Stimulated activated CD8-positive, alpha-beta memory T cell treated with anti-CD3 and anti-CD28 coated beads, Interleukin-12 subunit alpha, Interleukin-12 subunit beta, amount 100 ng/mL, for 4 hours (primary cell): Measurements from ENCODE around the gene RFFL.
"Not testable (repeated sequence)": the region's sequence is repeated elsewhere in the genome, so short reads cannot be mapped to it uniquely, and the experiment has no call there.

Experiments
- DNase-seq: peaks from one replicate; pipeline ENCODE4 v3.0.0-alpha.2; 2020; ENCODE audit warnings: low read depth

Gene RFFL

DNA sequence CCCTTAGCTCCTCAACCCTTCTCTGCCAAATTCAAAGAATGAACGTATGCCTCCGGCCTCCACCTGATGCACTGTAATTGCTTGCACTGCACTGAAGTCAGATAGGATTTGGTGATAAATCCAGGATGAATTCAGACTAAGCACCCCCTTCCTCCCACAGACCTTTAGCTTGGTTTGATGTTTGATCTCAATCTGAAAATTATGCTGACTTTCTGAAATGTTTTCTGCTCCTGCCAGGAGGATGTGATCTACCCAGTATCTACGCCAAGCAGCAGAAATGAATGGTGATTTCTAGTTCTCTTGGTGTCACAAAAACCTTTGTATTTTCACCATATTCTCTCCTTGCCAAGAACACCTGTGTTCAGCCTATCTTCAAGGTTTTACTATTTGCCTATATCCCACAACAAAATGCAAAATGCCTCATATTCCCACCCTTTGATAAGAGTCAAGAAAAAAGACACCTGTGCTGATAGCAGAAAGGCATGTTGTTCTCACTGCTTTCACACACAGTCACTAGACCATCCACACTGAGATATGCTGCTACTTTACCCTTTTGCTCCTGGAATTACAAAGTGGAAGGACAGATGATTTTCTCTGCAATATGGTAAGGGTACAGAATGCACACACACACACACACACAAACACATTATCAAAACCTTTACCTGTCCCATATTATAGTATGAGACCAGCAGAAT, 14.7 kb downstream of the RFFL start:
- DNase-seq = no peak

DNA sequence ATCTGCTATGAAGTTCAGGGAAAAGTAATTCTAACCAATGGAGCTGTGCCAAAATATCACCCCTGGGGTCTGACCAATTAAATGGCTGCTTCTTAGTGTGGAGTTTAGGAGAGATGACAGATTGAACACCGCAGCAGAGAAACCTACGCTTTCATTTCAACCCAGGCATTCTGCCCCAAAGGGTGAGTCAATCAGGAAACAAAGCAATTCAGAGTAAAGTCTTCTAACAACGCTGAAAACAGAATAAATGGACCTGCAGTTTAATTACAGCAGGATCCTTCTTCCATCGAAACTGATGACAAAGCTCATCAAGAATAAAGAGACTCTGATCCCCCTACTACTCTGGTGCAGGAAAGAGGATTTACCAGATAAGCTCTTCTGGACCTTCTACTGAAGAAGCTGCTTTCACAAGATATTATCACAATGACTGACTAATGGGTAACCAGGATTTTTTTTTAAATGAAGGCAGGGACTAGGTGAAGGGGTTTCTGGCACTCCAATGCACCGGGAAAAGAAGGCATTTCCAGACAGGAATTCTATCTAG, 16.7 kb downstream of the RFFL start:
- DNase-seq = no peak

DNA sequence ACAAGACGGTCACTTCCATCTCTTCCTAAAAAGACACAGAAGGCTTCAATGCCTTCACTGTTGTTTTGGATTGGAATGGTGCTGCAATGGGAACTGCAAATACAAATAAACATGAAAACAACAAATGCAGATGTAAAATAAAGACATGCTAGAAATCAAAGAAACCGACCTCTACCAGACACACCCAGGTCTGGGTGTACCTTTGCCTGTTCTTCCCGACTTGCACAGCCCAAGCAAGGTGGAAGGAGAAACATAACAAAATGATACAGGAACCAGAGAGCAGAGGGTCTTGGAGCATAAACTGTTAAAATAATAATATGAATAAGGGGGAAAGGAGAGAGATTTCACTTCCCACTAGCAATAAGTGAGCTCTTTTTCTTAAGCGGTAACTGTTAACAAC, 17.3 kb downstream of the RFFL start:
- no peak for DNase-seq

DNA sequence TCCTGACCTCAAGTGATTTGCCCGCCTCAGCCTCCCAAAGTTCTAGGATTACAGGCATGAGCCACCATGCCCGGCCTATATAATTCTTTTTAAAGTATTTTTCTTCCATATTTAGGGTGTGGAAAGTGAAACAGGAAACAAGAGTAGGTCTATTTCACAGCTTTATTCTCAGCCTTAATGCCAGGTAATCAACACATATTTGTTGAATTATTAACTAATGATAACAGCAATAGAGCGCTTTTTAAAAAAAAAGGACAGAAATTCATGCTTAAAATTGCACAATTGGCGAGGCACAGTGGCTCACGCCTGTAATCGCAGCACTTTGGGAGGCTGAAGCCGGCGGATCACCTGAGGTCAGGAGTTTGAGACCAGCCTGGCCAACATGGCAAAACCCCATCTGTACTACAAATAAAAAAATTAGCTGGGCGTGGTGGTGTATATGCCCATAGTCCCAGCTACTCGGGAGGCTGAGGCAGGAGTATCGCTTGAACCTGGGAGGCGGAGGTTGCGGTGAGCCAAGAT, 18.0 kb downstream of the RFFL start:
- DNase-seq = not testable (repeated sequence)

DNA sequence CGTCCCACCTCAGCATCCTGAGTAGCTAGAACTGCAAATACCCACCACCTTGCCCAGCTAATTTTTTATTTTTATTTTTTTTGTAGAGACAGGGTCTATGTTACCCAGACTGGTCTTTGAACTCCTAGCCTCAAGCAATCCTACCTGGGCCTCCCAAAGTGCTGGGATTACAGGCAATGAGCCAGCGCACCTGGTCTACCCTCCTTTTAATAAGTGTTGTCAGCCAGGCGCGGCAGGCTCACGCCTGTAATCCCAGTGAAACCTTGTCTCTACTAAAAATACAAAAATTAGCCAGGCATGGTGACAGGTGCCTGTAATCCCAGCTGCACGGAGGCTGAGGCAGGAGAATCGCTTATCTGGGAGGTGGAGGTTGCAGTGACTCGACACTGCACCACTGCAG, 19.3 kb downstream of the RFFL start:
- DNase-seq = no peak

DNA sequence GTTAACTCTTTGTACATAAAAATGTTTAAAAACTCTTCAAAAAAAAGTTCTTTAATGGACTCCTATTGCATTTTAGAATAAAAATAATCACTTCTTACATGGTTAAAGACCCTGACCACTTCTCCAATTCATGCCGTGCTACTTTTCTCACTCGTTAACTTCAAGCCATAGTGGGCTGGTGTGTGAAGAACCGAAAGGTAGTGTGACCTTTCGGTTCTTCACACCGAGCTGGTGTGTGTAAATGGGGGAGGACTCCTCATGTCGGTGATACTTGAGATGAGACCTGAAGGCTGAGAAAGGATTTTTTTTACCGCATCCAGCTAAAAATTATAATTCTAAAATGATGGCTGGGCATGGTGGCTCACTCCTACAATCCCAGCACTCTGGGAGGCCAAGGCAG, 22.1 kb downstream of the RFFL start:
- DNase-seq = no peak

DNA sequence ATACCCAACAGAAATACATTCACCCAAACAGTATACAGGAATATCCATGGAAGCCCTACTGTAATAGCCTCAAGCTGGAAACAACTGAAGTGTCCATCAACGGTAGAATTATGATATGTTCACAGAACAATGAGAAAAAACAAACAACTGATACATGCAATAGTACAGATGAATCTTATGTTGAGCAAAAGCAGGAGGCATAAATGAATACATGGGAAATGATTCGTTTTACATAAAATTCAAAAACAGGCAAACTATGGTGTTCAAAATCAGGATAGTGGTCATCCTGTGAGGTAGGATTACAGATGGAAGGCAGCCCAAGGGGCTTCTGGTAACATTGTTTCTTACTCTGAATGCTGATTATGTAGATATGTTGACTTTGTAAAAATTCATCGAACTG, 25.1 kb downstream of the RFFL start:
- no peak for DNase-seq

DNA sequence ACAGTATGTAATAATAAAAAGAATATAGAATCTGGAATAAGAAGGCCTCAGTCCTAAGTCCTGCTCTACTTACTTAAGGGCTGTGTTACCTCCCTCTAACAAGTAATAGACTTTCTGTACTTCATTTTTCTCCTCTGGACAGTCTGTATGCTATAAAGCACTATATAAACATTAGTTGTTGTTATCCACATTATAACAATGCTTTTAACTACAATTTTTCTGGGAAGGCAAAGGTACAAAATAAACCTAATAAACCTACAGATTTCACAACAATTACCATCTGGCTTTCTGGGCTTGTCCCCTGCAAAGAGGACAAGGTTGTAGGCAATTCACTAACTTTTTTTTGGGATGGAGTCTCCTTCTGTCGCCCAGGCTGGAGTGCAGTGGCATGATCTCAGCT, 32.7 kb downstream of the RFFL start:
- DNase-seq = no peak

DNA sequence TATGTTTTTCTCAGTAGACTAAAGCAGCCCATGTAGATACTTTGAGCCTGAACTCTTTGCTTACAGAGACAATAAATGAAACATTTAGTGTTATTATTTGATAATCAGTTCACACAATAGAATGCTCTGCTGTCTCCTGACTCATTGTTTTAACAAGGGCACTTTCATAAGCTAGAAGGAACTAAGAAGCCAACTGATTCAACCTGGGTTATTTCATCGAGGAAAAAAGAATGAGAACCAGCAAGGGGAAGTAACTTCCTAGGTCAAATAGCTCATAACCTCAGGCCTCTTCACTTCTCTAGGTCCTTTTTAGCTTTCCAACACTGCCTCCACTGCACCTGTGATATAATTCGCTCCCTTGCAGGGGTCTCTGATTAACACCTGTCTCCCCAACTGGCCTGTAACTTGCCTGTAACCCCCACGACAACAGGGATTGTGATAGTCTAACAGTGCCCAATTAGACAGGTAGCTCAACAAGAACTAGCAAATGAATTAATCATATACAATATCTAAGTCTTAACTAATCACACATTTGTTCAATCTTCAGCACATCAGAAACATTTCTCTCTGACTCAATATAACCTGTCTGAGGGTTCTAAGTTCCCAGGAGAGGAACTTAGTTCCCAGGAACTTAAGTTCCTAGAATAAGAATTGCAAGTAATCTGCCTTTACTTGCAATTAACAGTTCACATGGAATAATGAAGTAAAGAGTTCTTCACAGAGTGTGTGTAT, 34.8 kb downstream of the RFFL start:
- no peak for DNase-seq

DNA sequence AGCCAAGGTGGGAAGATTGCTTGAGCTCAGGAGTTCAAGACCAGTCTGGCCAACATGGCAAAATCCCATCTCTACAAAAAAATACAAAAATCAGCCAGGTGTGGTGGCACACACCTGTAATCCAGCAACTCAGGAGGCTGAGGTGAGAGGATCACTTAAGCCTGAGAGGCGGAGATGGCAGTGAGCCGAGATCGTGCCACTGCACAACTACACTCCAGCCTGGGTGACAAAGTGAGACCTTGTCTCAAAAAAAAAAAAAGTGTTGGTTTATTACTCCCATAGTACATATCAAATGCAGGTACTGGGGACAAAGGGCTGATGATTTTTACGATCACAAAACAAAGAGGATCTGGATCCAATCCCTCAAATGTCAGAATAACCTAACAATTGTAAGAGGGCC, 35.4 kb downstream of the RFFL start:
- DNase-seq = not testable (repeated sequence)

DNA sequence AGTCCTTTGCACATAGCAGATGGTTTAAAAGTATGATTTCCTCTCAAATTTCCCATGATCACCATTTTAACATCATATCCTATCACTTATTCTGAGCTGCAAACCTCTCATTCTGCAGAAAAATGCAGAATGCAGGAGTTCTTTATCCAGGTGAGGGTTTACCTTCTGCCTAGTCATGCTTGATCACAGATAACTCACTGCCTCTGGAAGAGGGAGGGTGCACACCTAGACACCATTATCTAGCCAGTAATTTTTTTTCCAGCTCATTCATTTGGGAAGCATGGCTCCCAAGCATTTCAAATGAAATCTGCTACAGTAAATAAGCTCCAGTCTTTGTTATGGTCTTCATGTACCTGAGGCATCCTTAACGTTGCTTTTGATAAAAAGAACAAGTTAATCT, 38.0 kb downstream of the RFFL start:
- DNase-seq = no peak

DNA sequence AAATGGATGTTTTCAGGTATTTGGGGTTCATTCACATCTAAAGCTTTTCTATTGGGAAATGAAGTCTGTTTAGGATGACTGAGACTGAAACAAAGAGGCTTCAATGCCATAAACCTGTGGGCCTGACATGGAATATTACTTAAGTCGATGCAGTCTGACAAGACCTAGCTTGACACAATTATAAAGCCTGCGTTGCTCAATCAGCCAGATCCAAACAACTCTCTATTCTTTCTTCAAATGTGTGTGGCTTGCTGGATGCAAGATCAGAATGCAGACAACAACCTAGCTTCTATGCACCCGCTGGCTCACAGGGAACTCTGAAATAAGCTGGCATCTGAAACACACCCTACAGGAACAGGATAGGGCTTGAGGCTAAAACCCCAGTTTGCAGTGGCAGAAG, 40.0 kb downstream of the RFFL start:
- no peak for DNase-seq

DNA sequence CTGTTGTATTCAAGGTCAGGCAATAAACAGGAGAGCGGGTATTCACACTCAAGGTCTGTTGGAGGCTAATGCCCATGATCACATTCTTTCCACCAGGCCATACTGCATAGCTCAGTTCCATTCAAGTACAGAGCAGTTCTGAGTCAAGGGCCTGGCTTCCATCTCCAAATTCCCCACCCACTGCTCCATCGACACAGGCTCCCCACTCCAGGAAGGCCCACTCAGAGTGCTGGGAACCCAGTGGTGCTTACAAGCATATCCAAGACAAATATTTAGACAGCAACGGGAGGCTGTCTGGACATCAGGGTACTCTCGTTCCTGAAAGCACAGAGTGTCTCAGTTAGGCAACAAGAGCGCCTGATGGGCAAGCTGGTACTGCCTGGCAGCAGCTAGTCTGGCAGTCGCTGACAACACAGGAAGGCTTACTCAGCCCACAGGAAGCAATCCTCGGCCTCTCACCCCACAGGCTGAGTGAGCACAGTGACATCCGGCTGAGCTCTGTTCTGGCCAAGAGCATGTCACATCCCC, 40.9 kb downstream of the RFFL start:
- DNase-seq = peak; percentile 54

DNA sequence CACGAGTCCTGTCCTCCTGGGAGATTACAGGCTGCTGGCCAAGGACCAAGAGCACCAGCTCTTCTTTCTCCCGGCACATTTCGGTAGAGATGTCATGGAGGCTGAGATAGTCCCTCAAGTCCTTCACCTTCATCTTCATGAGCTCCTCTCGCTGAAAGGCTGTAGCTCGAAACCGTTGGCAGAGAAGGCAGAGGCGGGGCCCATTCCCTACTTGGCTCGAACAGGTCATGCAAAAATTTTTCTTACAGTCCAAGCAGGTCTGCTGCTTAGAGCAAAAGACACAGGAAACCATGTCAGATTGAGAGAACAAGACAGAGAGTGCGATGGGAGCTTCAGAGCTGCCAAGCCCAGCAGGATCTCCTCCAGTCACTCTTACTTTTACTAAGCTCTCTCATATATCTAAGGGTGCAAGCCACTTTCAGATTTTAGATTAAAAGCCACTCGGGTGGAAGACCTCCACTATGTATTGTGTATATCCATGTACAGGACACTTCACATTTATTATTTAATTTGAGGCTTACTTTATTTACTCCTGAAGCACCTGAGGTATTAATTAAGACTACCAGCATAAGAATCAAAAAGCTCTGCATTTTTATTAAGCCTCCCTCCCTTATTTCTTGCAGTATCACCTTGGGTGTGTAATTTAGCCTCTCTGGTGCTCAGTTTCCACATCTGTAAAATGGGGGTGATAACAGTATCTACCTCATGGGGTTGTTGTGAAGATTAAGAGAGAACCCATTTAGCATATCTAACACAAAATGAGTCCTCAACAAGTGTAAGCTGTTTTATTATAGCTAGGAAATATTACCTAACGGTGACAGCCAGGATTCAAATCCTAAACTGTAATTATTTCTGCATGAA, 41.8 kb downstream of the RFFL start:
- no peak for DNase-seq

DNA sequence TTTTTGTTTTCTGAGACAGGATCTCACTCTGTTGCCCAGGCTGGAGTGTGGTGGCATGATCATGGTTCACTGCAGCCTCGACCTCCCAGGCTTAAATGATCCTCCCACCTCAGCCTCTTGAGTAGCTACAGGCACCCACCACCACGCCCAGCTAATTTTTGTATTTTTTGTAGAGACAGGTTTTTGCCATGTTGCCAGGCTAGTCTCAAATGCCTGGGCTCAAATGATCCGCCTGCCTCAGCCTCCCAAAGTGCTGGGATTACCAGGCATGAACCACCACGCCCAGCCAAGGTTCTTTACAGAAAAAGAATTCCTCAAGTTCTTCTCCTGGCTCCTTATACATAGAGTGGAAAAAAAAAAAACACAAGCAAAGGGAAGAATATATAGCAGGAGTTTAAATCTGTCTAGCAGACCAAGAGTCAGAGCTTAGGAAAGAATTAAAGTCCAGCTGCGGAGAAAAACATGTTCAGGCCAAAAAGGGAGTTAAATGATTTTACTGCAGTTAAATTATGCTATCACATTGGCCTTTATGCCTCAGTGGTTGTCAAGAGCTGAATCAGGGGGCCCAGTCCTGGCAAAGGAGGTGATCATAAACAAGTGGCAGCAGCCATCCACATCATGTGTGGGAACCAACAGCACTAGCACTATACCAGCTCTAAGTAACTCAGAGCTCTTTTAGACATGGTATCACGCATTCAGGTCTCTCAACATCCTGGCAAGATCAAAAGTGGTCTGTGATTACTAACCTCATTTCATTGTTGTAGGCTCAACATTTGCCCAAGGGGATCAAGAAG, 43.9 kb downstream of the RFFL start:
- DNase-seq = no peak

DNA sequence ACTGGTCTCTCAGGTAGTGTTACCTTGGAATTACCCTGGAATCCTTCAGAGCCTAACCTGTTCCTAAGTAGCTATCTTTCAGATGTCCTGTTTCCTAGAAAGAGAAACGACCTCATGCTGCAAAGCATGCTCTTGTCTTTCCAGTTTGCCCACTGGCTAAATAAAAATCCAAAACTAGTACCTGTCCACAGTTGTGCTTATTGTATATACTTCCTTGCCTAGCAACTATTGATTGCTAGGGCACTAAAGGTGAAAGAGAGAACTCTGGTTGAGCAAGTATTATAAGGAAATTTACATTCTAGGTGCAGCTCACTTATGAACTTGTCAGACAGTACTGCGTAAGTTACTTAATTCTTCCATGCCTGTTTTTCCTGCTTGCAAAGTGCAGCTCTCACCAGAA, 44.7 kb downstream of the RFFL start:
- no peak for DNase-seq

DNA sequence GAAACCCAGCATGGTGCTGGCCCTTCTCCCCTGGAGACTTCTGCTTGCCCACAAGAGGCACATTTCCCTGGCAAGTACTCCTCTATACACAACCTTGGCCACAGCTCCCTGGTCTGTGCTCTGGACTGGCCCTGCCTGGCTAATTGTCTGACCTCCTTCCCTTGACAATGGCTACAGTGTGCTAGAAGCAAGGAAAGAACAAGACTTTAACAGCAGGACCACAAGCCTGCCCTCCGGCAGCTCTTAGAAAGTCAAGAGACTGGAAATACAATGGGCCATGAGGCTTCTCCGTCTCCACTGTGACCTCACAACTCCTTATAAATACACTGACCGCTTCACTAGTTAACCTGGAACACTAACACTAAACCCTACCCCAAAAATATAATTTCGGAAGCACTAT, 46.5 kb downstream of the RFFL start:
- no peak for DNase-seq

DNA sequence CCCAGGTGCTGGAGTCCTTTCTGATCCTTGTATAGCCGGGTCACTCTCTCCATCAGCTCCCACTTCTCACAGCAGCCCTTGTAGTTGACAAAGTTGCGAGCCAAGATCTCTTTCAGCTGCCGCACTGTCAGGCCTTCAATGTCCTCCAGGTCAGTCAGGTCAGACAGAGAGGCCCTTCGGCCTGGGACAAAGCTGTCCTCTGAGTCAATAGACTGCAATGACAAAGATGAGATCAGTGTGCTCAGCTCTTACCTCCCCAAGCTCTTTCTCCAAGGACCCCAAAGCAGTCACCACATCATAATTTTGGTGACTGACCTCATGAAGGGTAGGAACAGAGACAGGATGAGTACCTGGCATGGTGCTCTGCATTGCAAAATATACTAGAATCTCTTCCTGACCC, 47.1 kb downstream of the RFFL start:
- DNase-seq = no peak

DNA sequence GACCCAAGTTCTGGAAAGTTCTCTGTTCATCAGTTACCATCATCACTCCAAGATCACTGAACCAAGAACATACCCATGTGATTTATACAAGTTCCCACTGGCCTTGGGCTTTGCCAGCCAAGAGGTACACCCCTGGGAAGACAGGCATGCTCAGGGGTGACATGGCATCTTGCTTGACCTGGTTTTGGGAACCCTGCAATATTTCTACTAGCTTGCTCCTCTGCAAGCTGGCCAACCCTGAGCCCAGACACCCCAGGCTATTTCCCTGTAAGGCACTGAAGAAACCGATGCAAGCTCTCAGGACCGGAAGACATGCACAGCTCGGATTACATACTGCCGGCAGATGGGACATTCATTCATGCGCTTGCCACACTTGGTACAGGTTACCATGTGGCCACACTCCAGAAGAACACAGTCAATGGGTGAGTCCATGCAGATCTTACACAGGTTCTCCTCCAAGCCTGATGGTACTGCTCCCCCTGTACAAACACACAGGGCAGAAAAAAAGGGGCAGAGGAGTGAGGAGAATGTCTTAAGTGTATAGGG, 51.8 kb downstream of the RFFL start:
- DNase-seq = no peak

DNA sequence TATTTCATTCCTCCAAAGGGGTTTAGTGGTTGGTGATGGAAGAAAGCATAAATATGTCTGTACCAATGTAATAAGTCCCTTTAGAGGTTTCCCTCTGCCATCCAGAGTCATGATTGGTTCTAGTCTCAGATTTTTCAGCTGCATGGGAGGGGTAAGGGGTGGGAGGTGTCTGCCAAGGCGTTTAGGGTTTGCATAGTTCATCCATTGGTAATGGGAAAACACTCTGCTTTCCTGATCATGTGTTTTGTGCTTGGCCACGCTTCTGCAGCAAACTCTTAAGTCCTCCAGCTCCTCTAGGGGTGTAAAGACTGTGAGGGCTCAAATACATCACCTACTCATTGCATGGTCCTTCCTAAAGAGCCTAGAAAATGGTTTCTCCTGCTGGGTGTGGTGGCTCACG, 53.4 kb downstream of the RFFL start:
- no peak for DNase-seq

DNA sequence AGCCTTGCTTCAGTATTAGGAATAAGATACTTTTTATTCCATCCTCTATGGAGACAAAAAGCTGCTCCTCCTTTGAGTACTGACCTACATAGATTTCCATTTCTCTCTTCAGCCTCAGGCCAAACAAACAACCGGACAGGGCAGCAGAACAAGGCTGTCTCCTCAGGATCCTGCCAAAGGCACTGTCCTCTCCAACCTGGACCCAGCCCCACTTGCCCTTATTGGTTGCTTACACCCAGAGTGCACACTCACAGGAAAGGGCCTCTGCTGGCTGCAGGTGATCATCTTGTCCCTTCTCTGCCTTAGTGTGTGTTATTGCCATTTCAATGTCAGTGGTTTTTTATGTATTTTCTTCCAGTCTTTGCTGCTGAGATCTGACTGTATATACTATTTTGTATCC, 56.5 kb downstream of the RFFL start:
- no peak for DNase-seq
